Activated naive CD4-positive, alpha-beta T cell treated with anti-CD3 and anti-CD28 coated beads, Interleukin-2, amount 50 U/mL, for 72 hours (primary cell): Measurements from ENCODE around the gene ADARB1. TPM values are rescaled to one million over a fixed set of nuclear protein-coding genes. Genes with fewer than 3 reads are reported as not detected.

Experiments used
- ATAC-seq, 2 donors: fragments of 150-1000 bp; cut with Tn5 transposase; 2 replicates each; pipeline ENCODE4 v1.10.0; 2021; ENCODE audit warnings: mild to moderate bottlenecking in 2 of 2, moderate library complexity in 2 of 2
- DNase-seq, 2 donors: peaks; one replicate each; pipeline ENCODE4 v3.0.0; 2021 to 2022; ENCODE audit warnings: low spot score in 2 of 2
- H3K27ac Mint-ChIP-seq, 2 donors: one replicate each; pipeline ENCODE4 v1.8.0; 2022; ENCODE audit warnings: mild to moderate bottlenecking in 2 of 2, mixed read lengths in 2 of 2
- H3K36me3 Mint-ChIP-seq, 2 donors: one replicate each; pipeline ENCODE4 v1.8.0; 2022; ENCODE audit warnings: mixed read lengths in 2 of 2
- H3K9me3 Mint-ChIP-seq, 2 donors: one replicate each; pipeline ENCODE4 v1.8.0; 2022; ENCODE audit warnings: mixed read lengths in 2 of 2
- total RNA-seq, 2 donors: library from RNA; stranded (reverse); gene quantifications; one replicate each; pipeline ENCODE4 v1.2.3, GENCODE V29; 2022

Gene ADARB1
- total RNA-seq, 2 donors from 2014 or later, result 24.4 to 37.4 TPM

- DNase-seq, result no peak
- Mint-ChIP-seq H3K27ac (no peak overlapping the region), H3K9me3 (peaks cover 6 to 7% of the 10 kb centered on the region in 2 donors), H3K36me3 (peaks cover 10 to 13% of the 10 kb centered on the region in 2 donors)
- ATAC-seq, result no peak
Observed at GRCh38 chr21:45049714-45050344, 24.6 kb upstream of the ADARB1 start.

- H3K9me3 Mint-ChIP-seq, result peaks cover 6 to 7% of the 10 kb centered on the region in 2 donors
- ATAC-seq, result no peak
- no peak overlapping the region for H3K27ac Mint-ChIP-seq
- peaks cover 10 to 13% of the 10 kb centered on the region in 2 donors for H3K36me3 Mint-ChIP-seq
- DNase-seq, result no peak
Observed at GRCh38 chr21:45050345-45050796, 24.0 kb upstream of the ADARB1 start.

GRCh38 chr21:45050797-45051489 lies 23.4 kb upstream of the ADARB1 start:
- ATAC-seq (no peak), DNase-seq (no peak)
- H3K27ac Mint-ChIP-seq, result no peak overlapping the region

GRCh38 chr21:45051580-45052434 lies 22.6 kb upstream of the ADARB1 start:
- DNase-seq (no peak), ATAC-seq (no peak)
- Mint-ChIP-seq H3K9me3 (peaks cover 6 to 7% of the 10 kb centered on the region in 2 donors), H3K36me3 (peaks cover 10% of the 10 kb centered on the region in 2 donors), H3K27ac (no peak overlapping the region)

More at GRCh38 chr21:45050797-45051489, 23.4 kb upstream of the ADARB1 start:
- H3K9me3 Mint-ChIP-seq, result peaks cover 6 to 7% of the 10 kb centered on the region in 2 donors
- H3K36me3 Mint-ChIP-seq, result peaks cover 10 to 13% of the 10 kb centered on the region in 2 donors

GRCh38 chr21:45052960-45053359 lies 21.4 kb upstream of the ADARB1 start:
- no peak overlapping the region for H3K27ac Mint-ChIP-seq
- no peak for ATAC-seq
- H3K9me3 Mint-ChIP-seq, result no peaks in the 10 kb centered on the region
- no peaks in the 10 kb centered on the region for H3K36me3 Mint-ChIP-seq
- no peak for DNase-seq

- no peak for DNase-seq
- H3K27ac Mint-ChIP-seq, result no peak overlapping the region
- no peak for ATAC-seq
Observed at GRCh38 chr21:45053561-45054226, 20.7 kb upstream of the ADARB1 start.

GRCh38 chr21:45054227-45054926 lies 20.0 kb upstream of the ADARB1 start:
- DNase-seq (no peak), ATAC-seq (no peak)
- H3K36me3 Mint-ChIP-seq, result no peaks in the 10 kb centered on the region
- H3K9me3 Mint-ChIP-seq, result no peaks in the 10 kb centered on the region
- H3K27ac Mint-ChIP-seq, result no peak overlapping the region

More at GRCh38 chr21:45053561-45054226, 20.7 kb upstream of the ADARB1 start:
- Mint-ChIP-seq H3K9me3 (no peaks in the 10 kb centered on the region), H3K36me3 (no peaks in the 10 kb centered on the region)

- no peak overlapping the region for H3K27ac Mint-ChIP-seq
- no peak for ATAC-seq
- no peak for DNase-seq
- H3K9me3 Mint-ChIP-seq, result no peaks in the 10 kb centered on the region
- no peaks in the 10 kb centered on the region for H3K36me3 Mint-ChIP-seq
Observed at GRCh38 chr21:45054927-45055612, 19.3 kb upstream of the ADARB1 start.

- no peak for ATAC-seq
- no peaks in the 10 kb centered on the region for H3K9me3 Mint-ChIP-seq
Observed at GRCh38 chr21:45055861-45056260, 18.5 kb upstream of the ADARB1 start.

GRCh38 chr21:45056296-45056904 lies 18.0 kb upstream of the ADARB1 start:
- ATAC-seq (no peak), DNase-seq (no peak)
- H3K9me3 Mint-ChIP-seq, result no peaks in the 10 kb centered on the region
- no peak overlapping the region for H3K27ac Mint-ChIP-seq
- H3K36me3 Mint-ChIP-seq, result no peaks in the 10 kb centered on the region

More at GRCh38 chr21:45055861-45056260, 18.5 kb upstream of the ADARB1 start:
- Mint-ChIP-seq H3K36me3 (no peaks in the 10 kb centered on the region), H3K27ac (no peak overlapping the region)
- no peak for DNase-seq

- H3K9me3 Mint-ChIP-seq, result no peaks in the 10 kb centered on the region
- H3K27ac Mint-ChIP-seq, result no peak overlapping the region
- H3K36me3 Mint-ChIP-seq, result no peaks in the 10 kb centered on the region
- DNase-seq (no peak), ATAC-seq (no peak)
Observed at GRCh38 chr21:45056917-45057560, 17.3 kb upstream of the ADARB1 start.

- DNase-seq (no peak), ATAC-seq (no peak)
- Mint-ChIP-seq H3K9me3 (no peaks in the 10 kb centered on the region), H3K36me3 (no peaks in the 10 kb centered on the region), H3K27ac (no peak overlapping the region)
Observed at GRCh38 chr21:45057886-45058285, 16.5 kb upstream of the ADARB1 start.

GRCh38 chr21:45059121-45059520 lies 15.3 kb upstream of the ADARB1 start:
- ATAC-seq, result no peak
- H3K27ac Mint-ChIP-seq, result no peak overlapping the region
- no peak for DNase-seq
- H3K36me3 Mint-ChIP-seq, result no peaks in the 10 kb centered on the region
- H3K9me3 Mint-ChIP-seq, result no peaks in the 10 kb centered on the region

GRCh38 chr21:45060089-45060488 lies 14.3 kb upstream of the ADARB1 start:
- DNase-seq, result no peak
- Mint-ChIP-seq H3K27ac (no peak overlapping the region), H3K36me3 (no peaks in the 10 kb centered on the region), H3K9me3 (no peaks in the 10 kb centered on the region)
- ATAC-seq, result no peak
